Ovary (tissue), 3 donors: Measurements from ENCODE around the gene ADAM12.

Experiments
- CTCF ChIP-seq, 3 donors: fragments of 450-650 bp in 2 of 3; fragments of 200-600 bp in 1 of 3; IDR thresholded peaks; one replicate each; pipeline versions ENCODE4 v1.5.1 to v1.8.0; 2016 to 2022; ENCODE audit warnings: antibody characterized with exemption in 3 of 3, mild to moderate bottlenecking in 1 of 3
- POLR2A ChIP-seq: fragments of 450-650 bp; IDR thresholded peaks from one replicate; pipeline ENCODE4 v1.6.1; 2017; ENCODE audit warnings: antibody characterized with exemption, mild to moderate bottlenecking, moderate library complexity
- donor health status: DM: no; HTN: no; CAD: no.

DNA sequence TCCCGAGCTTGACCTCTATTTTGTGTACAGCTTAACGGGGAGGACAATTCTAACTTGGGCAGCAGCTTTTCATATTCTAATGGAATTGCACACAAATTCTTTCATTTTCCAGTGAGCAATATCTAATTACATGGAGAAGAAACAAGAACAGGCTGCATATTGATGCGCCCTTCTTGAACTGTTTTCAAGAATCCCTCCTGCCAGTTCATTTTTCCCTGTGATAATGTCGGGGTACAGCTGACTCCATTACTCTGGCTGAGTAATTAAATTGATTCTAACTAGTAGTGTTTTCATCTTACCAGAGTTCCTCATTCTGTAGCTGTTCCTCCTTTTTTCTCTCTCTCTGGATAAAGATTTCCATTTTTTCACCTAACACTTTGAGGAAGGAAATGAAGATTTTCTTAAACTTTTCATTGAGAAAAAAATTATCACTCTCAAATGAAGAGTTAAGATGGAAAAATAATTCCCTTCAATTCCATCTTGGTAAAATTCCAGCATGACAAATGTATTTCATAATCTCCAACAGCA is 301.1 kb downstream of the ADAM12 start:
- TF ChIP-seq CTCF (IDR thresholded peaks at IDR 0.05) (no peak), POLR2A (no peak)
